ENCODE data around the gene GEMIN5. TPM values are rescaled to one million over a fixed set of nuclear protein-coding genes. Genes with fewer than 3 reads are reported as not detected.

GEMIN5 gene
- total RNA-seq, 6 experiments from 2014 or later, result 16.5 to 22.5 (median 17.6) TPM

- H3K27ac Mint-ChIP-seq, result no peak overlapping the region
- no peaks in the 10 kb centered on the region for H3K4me1 Mint-ChIP-seq (ENCODE audit: low read depth)
- H3K9me3 Mint-ChIP-seq, result no peaks in the 10 kb centered on the region
- H3K4me3 Mint-ChIP-seq, result no peak overlapping the region
- DNase-seq, result no peak
- H3K27me3 Mint-ChIP-seq (ENCODE audit: insufficient read depth), result no peaks in the 10 kb centered on the region; the same call in none of the 2 replicates
- no peak for TF ChIP-seq CTCF (IDR thresholded peaks at IDR 0.05)
- H3K36me3 Mint-ChIP-seq (ENCODE audit: low read depth), result peaks cover 34% of the 10 kb centered on the region
Measured at GRCh38 chr5:154893381-154893780, 44.6 kb downstream of the GEMIN5 start.

- Mint-ChIP-seq H3K27me3 (ENCODE audit: insufficient read depth) (no peaks in the 10 kb centered on the region; the same call in none of the 2 replicates), H3K36me3 (ENCODE audit: low read depth) (peaks cover 44% of the 10 kb centered on the region), H3K4me1 (ENCODE audit: low read depth) (no peaks in the 10 kb centered on the region), H3K27ac (no peak overlapping the region), H3K4me3 (no peak overlapping the region), H3K9me3 (no peaks in the 10 kb centered on the region; the same call in 1 of the 2 replicates)
- no peak for TF ChIP-seq CTCF (IDR thresholded peaks at IDR 0.05)
- DNase-seq, result no peak
Measured at GRCh38 chr5:154892369-154892771, 45.6 kb downstream of the GEMIN5 start.

GRCh38 chr5:154885439-154885838, 52.6 kb downstream of the GEMIN5 start:
- H3K4me1 Mint-ChIP-seq (ENCODE audit: low read depth), result no peaks in the 10 kb centered on the region
- H3K27ac Mint-ChIP-seq, result no peak overlapping the region
- H3K4me3 Mint-ChIP-seq, result no peak overlapping the region
- H3K9me3 Mint-ChIP-seq, result peaks cover 25% of the 10 kb centered on the region
- DNase-seq, result no peak
- no peaks in the 10 kb centered on the region for H3K27me3 Mint-ChIP-seq (ENCODE audit: insufficient read depth)
- peaks cover 58% of the 10 kb centered on the region for H3K36me3 Mint-ChIP-seq (ENCODE audit: low read depth)
- TF ChIP-seq CTCF (IDR thresholded peaks at IDR 0.05), result no peak

GRCh38 chr5:154884424-154884823, 53.6 kb downstream of the GEMIN5 start:
- H3K4me3 Mint-ChIP-seq, result no peak overlapping the region
- H3K27me3 Mint-ChIP-seq (ENCODE audit: insufficient read depth), result no peaks in the 10 kb centered on the region
- H3K4me1 Mint-ChIP-seq (ENCODE audit: low read depth), result no peaks in the 10 kb centered on the region
- peaks cover 28% of the 10 kb centered on the region for H3K9me3 Mint-ChIP-seq
- TF ChIP-seq CTCF (IDR thresholded peaks at IDR 0.05), result no peak
- no peak overlapping the region for H3K27ac Mint-ChIP-seq
- H3K36me3 Mint-ChIP-seq (ENCODE audit: low read depth), result peaks cover 63% of the 10 kb centered on the region
- no peak for DNase-seq

GRCh38 chr5:154881986-154882385, 56.0 kb downstream of the GEMIN5 start:
- H3K4me1 Mint-ChIP-seq (ENCODE audit: low read depth), result no peaks in the 10 kb centered on the region
- H3K36me3 Mint-ChIP-seq (ENCODE audit: low read depth), result peaks cover 54% of the 10 kb centered on the region
- H3K27me3 Mint-ChIP-seq (ENCODE audit: insufficient read depth), result no peaks in the 10 kb centered on the region
- H3K4me3 Mint-ChIP-seq, result no peak overlapping the region
- H3K27ac Mint-ChIP-seq, result no peak overlapping the region
- H3K9me3 Mint-ChIP-seq, result peaks cover 48% of the 10 kb centered on the region
- no peak for TF ChIP-seq CTCF (IDR thresholded peaks at IDR 0.05)
- no peak for DNase-seq
